NCI-H1436 (cell line): ENCODE measurements around the gene SPATA45.
A peak's percentile ranks its signal among the peaks of the same experiment; 100 is the strongest.

ENCODE experiments used
- DNase-seq: peaks from one replicate; lab custom pipeline; 2025; lab: John Stamatoyannopoulos, UW

Gene SPATA45

GRCh38 chr1:212828395-212828794 is 19.1 kb downstream of the SPATA45 start:
- no peak for DNase-seq

DNA sequence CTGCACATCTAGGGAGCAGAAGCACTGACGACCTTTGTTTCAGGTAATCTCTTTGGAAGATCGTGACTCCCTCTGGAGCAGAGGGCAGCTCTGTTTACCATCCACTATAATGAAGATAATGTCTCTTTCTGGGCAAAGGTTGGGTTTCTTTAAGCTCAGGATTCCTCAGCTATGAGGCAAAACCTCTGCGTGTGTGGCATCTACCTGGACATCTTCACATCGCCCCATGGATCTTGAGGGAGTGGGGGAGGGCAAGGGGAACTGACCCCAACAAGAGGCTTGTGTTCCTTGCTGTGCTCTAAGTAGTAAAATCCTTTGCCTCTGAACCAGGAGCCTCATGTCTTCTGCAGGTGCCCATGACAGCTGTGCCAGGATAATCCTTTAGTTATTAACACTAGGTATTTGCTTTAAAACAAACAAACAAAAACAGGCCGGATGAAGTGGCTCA is 19.6 kb downstream of the SPATA45 start:
- no peak for DNase-seq

DNA sequence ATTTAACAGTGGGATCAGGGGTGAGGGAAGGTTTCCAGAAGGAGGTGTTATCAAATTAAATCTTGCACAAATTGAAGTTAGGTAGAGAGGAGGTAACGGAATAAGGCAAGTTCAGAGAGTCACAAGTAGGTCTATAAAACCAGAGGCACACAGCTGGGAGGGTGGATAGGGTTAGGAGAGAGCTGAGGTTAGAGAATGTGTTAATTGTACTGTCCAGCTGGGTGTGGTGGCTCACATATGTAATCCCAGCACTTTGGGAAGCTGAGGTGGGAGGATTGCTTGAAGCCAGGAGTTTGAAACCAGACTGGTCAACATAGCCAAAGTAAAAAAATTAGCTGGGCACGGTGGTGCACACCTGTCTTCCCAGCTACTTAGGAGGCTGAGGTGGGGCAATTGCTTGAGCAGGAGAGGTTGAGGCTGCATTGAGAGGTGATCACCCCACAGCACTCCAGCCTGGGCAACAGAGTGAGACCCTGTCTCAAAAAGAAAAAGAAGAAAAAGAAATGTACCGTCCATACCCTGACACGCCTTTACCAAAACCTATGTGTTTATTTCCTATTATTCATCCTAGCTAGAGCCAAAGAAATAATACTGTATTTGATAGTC is 20.2 kb downstream of the SPATA45 start:
- DNase-seq = no peak

DNA sequence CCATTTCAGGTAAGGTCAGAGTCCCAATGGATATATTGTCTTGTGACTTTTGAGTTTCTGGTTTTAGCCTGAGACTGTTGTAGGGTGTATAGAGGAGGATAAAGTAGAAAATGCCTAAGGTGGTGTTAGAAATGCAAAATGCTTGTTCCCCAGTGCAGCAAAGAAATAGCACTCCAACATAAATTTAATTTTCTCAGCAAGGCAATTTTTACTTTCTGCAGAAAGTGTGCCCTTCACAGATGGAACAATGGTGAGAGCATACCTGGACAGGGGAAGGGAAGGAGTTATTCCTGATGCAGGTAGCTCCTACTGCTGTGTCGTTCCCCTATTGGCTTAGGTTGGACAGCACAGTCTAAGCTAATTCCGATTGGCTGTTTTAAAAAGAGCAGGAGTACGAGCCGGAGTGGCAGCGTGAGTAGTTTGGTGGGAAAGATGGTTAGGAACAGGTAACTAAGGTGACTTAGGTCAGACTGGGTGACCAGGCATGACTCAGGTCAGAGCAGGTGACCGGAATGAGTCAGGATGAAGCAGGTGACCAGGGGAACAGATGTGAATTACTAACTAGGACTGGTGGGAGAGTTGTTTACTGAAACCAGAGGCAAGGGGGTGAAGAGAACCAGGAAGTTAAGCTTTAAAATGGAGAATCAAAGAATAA is 21.5 kb downstream of the SPATA45 start:
- DNase-seq = no peak

GRCh38 chr1:212824201-212824600 is 23.2 kb downstream of the SPATA45 start:
- DNase-seq = no peak

DNA sequence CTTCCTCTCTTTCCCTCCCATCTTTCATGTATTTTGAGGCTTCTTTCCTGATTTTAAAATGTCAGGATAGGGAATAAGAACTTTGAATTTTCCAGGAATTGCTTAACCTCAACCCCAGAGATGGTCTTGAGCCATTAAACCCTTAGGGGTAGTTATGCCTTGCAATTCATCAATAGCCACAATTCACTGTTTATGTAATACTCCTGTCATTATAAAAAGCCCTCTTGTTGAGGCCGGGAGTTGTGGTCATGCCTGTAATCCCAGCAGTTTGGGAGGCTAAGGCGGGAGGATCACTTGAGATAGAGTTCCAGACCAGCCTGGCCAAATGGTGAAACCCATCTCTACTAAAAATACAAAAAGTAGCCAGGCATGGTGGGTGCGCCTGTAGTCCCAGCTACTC is 24.5 kb downstream of the SPATA45 start:
- DNase-seq = no peak

GRCh38 chr1:212820969-212821368 is 26.5 kb downstream of the SPATA45 start:
- no peak for DNase-seq

GRCh38 chr1:212819726-212820125 is 27.7 kb downstream of the SPATA45 start:
- no peak for DNase-seq

- DNase-seq = no peak
Measured at GRCh38 chr1:212816567-212817278, 30.7 kb downstream of the SPATA45 start.

DNA sequence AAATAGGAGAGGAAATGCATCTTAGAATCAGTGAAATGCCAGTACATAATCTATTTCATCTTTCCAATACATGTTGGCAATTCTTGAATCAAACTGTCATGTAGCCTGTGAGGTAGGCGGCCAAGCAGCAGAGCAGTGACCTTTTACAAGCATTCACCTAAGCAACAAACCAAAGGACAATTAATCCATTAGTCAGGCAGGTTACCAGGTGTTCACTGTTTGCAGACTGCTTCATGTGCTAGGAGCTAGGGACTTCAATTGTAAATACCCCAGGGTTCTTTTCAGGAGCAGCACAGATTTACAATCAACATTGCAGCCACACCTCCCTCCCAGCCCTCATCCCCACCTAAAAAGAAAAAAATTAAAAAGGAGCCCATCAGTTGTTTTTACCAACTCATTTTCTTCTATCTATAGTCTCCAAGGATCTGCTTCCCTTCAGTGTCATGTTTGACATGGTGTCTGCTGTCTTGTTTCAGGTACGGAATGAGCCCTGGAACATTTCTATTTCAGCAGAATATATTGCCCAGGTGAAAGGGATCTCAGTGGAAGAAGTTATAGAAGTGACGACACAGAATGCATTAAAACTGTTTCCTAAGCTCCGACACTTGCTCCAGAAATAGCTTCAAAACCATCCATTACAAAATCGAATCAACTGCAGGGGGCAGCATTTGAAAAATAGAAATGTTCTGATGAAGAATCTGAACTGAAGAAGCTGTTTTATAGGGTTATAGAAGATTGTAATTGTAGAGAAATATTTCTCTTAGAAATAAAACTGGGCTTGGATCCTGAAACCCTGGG is 32.7 kb downstream of the SPATA45 start:
- DNase-seq = no peak

DNA sequence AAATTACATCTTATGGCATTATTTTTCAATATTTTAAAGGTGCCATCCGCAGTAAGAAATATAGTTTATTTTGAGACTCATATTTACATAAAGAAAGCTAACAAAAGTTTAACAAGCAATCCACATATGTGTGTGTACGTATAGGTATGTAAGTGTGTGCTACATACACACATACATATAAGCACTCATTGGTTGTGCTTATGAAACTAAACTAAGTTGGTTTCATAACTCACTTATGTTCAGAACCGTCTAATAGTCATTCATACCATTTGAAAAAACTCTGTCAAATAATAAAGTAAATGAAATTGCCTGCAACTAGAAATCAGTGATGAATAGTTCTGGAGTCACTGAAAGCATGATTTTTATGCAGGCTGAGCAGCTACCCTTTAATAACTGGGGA is 41.7 kb downstream of the SPATA45 start:
- no peak for DNase-seq

GRCh38 chr1:212797681-212798080 is 49.8 kb downstream of the SPATA45 start:
- DNase-seq = no peak

GRCh38 chr1:212794561-212795014 is 52.9 kb downstream of the SPATA45 start:
- DNase-seq = no peak

- DNase-seq = no peak
Measured at GRCh38 chr1:212792396-212792908, 55.0 kb downstream of the SPATA45 start.

- peak; percentile 94 for DNase-seq
Measured at GRCh38 chr1:212791676-212792395, 55.6 kb downstream of the SPATA45 start, which contains the start of the genes NSL1 and TATDN3. NSL1 (minus strand) TSS chr1:212791777; CDS start chr1:212791763, 14 bp downstream. TATDN3 (plus strand) TSS chr1:212791894; CDS start chr1:212791922, 28 bp downstream.

DNA sequence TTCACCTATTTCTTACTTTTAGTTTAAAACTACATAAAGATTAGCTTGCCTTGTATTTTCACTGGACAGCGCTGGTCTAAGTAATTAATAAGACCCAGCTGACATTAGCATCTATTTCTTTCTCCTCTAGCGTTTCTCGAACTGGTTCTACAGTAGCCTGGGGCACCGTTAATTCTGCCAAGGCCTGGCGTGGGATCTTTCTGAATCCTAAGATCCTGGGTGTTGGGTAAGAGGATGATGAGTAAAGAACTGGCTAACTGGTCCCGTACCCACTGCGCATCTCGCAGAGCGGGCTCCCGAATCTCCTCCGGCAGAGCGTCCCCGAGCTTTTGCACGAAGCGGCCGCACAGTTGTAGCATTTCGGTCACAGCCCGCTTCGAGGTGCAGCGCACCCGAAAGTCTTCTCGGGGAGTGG is 56.2 kb downstream of the SPATA45 start:
- no peak for DNase-seq

DNA sequence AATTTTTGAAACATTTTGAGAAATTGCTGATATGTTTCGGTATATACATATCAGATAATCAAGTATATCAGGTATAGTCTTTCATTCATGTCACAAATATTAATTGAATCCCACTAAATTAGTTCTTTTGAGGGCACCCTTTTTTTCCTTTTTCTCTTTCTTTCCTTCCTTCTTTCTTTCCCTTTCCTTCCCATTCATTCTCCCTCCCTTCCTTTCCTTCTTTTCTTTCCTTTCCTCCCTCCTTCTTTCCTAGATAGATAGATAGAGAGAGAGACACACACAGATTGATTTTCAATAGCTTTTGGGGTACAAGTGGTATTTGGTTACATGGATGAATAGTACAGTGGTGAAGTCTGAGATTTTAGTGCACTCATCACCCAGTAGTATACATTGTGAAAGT is 61.6 kb downstream of the SPATA45 start:
- DNase-seq = no peak

DNA sequence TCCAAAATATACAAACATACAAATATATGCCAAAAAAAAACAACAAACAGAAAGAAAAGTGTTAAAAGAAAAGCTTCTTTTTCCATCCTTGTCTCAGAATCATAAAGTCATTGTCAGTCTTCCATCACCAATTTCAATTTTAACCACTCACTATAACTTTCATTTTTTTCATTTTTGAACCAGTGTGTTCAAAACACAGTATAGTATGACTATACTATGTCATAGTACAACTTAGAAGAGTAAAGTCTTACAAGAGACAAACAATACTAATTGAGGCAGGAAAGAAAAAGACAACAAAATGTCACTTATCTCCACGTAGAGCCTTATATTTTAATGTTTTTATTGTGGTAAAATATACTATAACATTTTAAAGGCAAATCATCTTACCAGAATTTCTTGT is 63.5 kb downstream of the SPATA45 start:
- DNase-seq = no peak

DNA sequence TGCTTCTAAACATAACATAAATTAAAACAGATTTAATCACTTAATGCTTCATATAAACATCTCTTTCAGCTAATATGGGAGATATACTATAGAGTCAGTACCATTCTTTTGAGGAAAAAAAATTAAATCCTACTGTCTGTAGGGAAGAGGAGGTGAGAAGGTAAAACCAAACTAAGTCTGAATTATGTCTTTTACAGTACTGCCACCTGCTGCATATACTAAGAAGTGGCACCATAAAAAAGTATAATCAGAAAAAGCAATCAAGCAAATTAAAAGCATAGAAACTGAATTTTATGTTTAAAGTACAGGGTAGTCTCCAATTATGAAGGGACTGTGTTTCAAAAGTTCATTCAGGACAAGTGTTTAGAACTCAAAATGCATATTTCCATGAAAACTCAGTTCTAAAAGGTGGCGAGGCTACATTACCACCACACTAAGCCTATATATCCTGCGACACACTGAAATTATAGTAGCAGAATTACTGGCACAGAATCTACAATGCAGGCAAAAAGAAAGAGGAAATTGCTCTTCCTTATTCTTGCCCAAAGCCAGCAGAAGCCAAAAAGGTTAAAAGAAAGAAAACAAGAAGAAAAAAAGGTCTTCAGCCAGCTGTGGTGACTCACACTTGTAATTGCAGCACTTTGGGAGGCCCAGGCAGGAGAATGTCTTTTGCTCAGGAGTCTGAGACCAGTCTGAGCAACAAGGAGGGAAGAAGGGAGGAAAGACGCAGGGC is 64.9 kb downstream of the SPATA45 start:
- no peak for DNase-seq

- no peak for DNase-seq
Measured at GRCh38 chr1:212781225-212781624, 66.2 kb downstream of the SPATA45 start.

- no peak for DNase-seq
Measured at GRCh38 chr1:212780759-212781158, 66.7 kb downstream of the SPATA45 start.
